ENCODE data around the gene DOCK4. TPM values are rescaled to one million over a fixed set of nuclear protein-coding genes. Genes with fewer than 3 reads are reported as not detected.

The DOCK4 gene
- total RNA-seq, 1 donor from 2014 or later = 100 TPM

DNA sequence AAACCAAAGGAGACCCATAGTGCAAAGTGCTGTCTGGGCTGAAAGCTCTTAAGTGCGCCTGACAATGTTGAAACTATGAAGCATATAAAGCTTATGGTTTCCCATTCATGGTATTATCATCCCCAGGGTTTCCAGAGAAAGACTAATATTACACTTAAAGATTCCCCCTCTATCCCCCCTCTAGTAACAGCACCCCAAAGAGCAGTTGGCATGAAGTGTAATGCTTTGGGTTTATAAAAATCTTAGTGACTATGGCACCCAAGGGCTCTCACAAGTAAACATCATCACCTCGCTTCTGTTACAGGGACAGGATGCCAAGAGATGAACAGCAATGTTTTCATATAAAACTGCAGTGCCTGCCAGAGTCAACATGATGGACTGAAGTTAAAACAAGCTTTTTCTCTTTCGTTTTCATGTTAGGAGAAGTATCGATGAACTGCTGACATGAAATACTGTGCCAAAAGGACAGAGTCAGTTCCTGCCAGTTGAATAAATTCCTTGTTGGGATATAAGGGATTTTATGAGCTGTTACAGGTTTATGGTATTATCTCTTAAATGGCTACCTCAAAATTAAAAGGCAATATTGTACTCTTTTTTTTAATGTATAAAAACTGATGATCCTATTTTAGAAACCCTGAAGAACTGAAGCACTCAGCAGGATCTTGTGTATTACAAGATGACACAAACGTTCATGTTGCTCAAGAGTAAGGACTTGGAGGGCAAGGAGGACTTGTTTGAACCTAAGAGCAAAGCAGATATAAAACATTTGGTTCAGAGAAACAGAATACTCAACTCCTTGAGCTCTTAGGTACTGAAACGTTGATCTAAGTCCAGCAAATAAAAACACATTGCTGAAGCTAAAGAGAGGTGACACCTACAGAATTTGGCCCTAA, 440.2 kb downstream of the DOCK4 start:
- Histone ChIP-seq H3K27me3 (no peaks in the 10 kb centered on the region), H3K4me1 (no peaks in the 10 kb centered on the region), H3K36me3 (peaks cover 81% of the 10 kb centered on the region), H3K4me3 (no peak overlapping the region), H3K27ac (peak overlapping the region; percentile 14), H3K9me3 (no peaks in the 10 kb centered on the region)
- DNase-seq (no peak), ATAC-seq (no peak)
- intact Hi-C loops (cut with DNase I) = no loop called here
- TF ChIP-seq, protein P1, sequence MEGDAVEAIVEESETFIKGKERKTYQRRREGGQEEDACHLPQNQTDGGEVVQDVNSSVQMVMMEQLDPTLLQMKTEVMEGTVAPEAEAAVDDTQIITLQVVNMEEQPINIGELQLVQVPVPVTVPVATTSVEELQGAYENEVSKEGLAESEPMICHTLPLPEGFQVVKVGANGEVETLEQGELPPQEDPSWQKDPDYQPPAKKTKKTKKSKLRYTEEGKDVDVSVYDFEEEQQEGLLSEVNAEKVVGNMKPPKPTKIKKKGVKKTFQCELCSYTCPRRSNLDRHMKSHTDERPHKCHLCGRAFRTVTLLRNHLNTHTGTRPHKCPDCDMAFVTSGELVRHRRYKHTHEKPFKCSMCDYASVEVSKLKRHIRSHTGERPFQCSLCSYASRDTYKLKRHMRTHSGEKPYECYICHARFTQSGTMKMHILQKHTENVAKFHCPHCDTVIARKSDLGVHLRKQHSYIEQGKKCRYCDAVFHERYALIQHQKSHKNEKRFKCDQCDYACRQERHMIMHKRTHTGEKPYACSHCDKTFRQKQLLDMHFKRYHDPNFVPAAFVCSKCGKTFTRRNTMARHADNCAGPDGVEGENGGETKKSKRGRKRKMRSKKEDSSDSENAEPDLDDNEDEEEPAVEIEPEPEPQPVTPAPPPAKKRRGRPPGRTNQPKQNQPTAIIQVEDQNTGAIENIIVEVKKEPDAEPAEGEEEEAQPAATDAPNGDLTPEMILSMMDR (IDR thresholded peaks at IDR 0.05) = no peak

DNA sequence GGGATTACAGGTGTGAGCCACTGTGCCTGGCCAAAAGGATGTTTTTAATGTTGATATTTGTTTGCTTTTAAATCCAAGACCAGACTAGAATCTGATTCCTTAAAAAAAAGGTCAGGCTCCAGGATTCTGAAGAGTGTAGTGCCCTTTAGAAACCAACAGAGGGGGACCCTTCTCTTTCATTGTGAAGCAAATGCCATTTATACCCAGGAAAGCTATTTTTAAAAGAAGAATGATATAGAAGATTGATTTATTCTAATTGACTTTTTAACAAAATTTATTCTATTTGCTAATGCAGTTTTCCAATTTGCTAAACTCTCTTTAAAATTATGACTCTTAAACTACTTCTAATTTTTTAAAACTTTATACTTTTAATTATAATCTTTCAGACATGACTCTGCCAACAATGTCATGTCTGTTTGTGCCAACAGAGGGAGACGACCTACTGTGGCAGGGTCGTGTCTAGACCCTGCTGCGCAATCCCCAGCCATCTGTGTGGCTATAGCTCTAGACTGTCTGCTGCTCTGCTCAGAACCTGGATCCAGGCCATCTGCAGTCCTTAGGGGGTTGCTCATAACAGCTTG, 442.9 kb downstream of the DOCK4 start:
- no peak for DNase-seq
- ATAC-seq = no peak
- Histone ChIP-seq H3K36me3 (peaks cover 74% of the 10 kb centered on the region), H3K27ac (no peak overlapping the region), H3K27me3 (no peaks in the 10 kb centered on the region), H3K4me3 (no peak overlapping the region), H3K4me1 (no peaks in the 10 kb centered on the region), H3K9me3 (no peaks in the 10 kb centered on the region)
- intact Hi-C loops (cut with DNase I) = no loop called here
- TF ChIP-seq, protein P1 (IDR thresholded peaks at IDR 0.05) = peak; percentile 43

GRCh38 chr7:111762799-111763198, 443.4 kb downstream of the DOCK4 start:
- H3K9me3 ChIP-seq = no peaks in the 10 kb centered on the region
- no peak overlapping the region for H3K27ac ChIP-seq
- H3K27me3 ChIP-seq = no peaks in the 10 kb centered on the region
- no peak for DNase-seq
- TF ChIP-seq, protein P1 (IDR thresholded peaks at IDR 0.05) = no peak
- H3K36me3 ChIP-seq = peaks cover 74% of the 10 kb centered on the region
- ATAC-seq = no peak
- no peaks in the 10 kb centered on the region for H3K4me1 ChIP-seq
- intact Hi-C loops (cut with DNase I) = no loop called here
- H3K4me3 ChIP-seq = no peak overlapping the region

DNA sequence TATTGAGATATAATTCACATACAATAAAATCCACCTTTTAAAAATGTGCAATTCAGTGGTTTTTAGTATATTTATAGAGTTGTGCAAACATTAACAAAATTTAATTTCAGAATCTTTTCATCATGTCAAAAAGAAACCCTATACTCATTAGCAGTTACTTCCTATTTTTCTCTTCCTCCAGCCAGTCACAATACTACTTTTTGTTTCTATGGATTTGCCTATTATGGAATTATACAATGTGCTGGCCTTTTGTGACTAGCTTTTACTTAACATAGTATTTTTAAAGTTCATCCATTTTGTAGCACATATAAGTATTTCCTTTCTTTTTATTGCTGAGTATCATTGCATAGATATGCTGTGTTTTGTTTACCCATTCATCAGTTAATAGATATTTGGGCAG, 444.0 kb downstream of the DOCK4 start:
- no peak for DNase-seq
- no peak for ATAC-seq
- TF ChIP-seq, protein P1 (IDR thresholded peaks at IDR 0.05) = no peak
- intact Hi-C loops (cut with DNase I) = no loop called here
- no peaks in the 10 kb centered on the region for H3K4me1 ChIP-seq
- no peaks in the 10 kb centered on the region for H3K27me3 ChIP-seq
- no peaks in the 10 kb centered on the region for H3K9me3 ChIP-seq
- no peak overlapping the region for H3K4me3 ChIP-seq
- peaks cover 74% of the 10 kb centered on the region for H3K36me3 ChIP-seq
- no peak overlapping the region for H3K27ac ChIP-seq

DNA sequence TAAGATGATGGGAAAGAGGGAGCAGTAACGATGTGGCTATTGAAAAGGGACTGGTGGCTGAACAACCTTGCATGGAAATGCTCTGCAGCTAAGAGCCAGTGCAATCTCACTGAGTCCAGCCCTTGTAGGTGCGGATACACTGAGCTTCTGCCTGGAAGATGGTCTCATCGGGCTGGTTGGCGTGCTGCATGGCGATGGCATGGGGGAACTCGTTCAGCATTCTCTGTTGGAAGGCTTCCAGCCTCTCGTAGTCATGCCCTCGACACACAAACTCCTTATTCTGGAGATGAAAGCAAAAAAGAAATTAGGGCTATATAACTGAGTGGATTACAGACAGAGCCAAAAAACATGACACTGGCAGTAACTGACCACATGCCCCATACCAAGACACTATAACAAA, 446.2 kb downstream of the DOCK4 start:
- no peak for ATAC-seq
- Histone ChIP-seq H3K4me1 (peaks cover 5% of the 10 kb centered on the region), H3K27ac (no peak overlapping the region), H3K9me3 (no peaks in the 10 kb centered on the region), H3K27me3 (no peaks in the 10 kb centered on the region), H3K36me3 (peaks cover 68% of the 10 kb centered on the region), H3K4me3 (no peak overlapping the region)
- DNase-seq = no peak
- intact Hi-C loops (cut with DNase I) = no loop called here
- TF ChIP-seq, protein P1 (IDR thresholded peaks at IDR 0.05) = no peak

All from upper lobe of right lung (tissue), 1 donor.